ENCODE measurements around the gene GBF1. TPM values are rescaled to one million over a fixed set of nuclear protein-coding genes. Genes with fewer than 3 reads are reported as not detected.

GBF1 gene
- polyA plus RNA-seq, 1 donor (not counting 4 experiments of a cell fraction or from before 2014, with no cell fraction given), result 17.4 TPM

GRCh38 chr10:102269017-102269416 lies 23.7 kb downstream of the GBF1 start:
- Histone ChIP-seq H3K36me3 (ENCODE audit: control insufficient read depth in 2 of 2, extremely low read depth in 1 of 2, insufficient read depth in 2 of 2, low read length in 2 of 2) (peaks cover 0 to 8% of the 10 kb centered on the region in 2 experiments), H3K4me1 (ENCODE audit: control insufficient read depth, extremely low read depth, insufficient read depth, low read length) (no peaks in the 10 kb centered on the region), H3K4me2 (ENCODE audit: control insufficient read depth, extremely low read depth, insufficient read depth, low read depth, low read length) (no peak overlapping the region), H2AFZ (ENCODE audit: control insufficient read depth, low read length) (no peak overlapping the region), H3K9me3 (ENCODE audit: control insufficient read depth, low read depth, low read length) (no peaks in the 10 kb centered on the region), H3K27me3 (ENCODE audit: control insufficient read depth, extremely low read depth, insufficient read depth, low read length) (no peaks in the 10 kb centered on the region), H3K4me3 (ENCODE audit: control insufficient read depth in 2 of 3, extremely low read depth in 1 of 3, insufficient read depth in 2 of 3, low read depth in 1 of 3, low read length in 3 of 3) (no peak overlapping the region), H3K79me2 (ENCODE audit: control insufficient read depth, insufficient read depth, low read length) (peaks cover 71% of the 10 kb centered on the region), H3K9me1 (ENCODE audit: control insufficient read depth, extremely low read depth, insufficient read depth, low read length) (no peaks in the 10 kb centered on the region), H4K20me1 (ENCODE audit: control insufficient read depth, extremely low read depth, insufficient read depth, low read length) (peaks cover 7% of the 10 kb centered on the region), H3K27ac (ENCODE audit: control insufficient read depth, insufficient read depth, low read length) (no peak overlapping the region), H3K9ac (ENCODE audit: control insufficient read depth, extremely low read depth, insufficient read depth, low read length) (no peak overlapping the region)
- DNase-seq (ENCODE audit: low read depth, low spot score) (no peak), FAIRE-seq (no peak)
- dilution Hi-C loops (cut with MboI; ENCODE audit: extremely low pct_ligation_motif_present, low sequenced_read_pairs), result no loop called here
- TF ChIP-seq EZH2 (IDR thresholded peaks at IDR 0.05; ENCODE audit: low read length), result no peak
- TF ChIP-seq, protein P1, sequence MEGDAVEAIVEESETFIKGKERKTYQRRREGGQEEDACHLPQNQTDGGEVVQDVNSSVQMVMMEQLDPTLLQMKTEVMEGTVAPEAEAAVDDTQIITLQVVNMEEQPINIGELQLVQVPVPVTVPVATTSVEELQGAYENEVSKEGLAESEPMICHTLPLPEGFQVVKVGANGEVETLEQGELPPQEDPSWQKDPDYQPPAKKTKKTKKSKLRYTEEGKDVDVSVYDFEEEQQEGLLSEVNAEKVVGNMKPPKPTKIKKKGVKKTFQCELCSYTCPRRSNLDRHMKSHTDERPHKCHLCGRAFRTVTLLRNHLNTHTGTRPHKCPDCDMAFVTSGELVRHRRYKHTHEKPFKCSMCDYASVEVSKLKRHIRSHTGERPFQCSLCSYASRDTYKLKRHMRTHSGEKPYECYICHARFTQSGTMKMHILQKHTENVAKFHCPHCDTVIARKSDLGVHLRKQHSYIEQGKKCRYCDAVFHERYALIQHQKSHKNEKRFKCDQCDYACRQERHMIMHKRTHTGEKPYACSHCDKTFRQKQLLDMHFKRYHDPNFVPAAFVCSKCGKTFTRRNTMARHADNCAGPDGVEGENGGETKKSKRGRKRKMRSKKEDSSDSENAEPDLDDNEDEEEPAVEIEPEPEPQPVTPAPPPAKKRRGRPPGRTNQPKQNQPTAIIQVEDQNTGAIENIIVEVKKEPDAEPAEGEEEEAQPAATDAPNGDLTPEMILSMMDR (optimal IDR thresholded peaks at IDR 0.05 in 1 of 3, IDR thresholded peaks at IDR 0.05 in 1 of 3, conservative IDR thresholded peaks at IDR 0.05 in 1 of 3; ENCODE audit: extremely low read depth in 1 of 3, insufficient read depth in 2 of 3, low read length in 3 of 3), result no peak

GRCh38 chr10:102274062-102274461 lies 28.7 kb downstream of the GBF1 start:
- H3K4me1 ChIP-seq (ENCODE audit: control insufficient read depth, extremely low read depth, insufficient read depth, low read length), result no peaks in the 10 kb centered on the region
- DNase-seq (ENCODE audit: low read depth, low spot score), result no peak

More at GRCh38 chr10:102274062-102274461, 28.7 kb downstream of the GBF1 start:
- Histone ChIP-seq H3K4me2 (ENCODE audit: control insufficient read depth, extremely low read depth, insufficient read depth, low read depth, low read length) (no peak overlapping the region), H3K27ac (ENCODE audit: control insufficient read depth, insufficient read depth, low read length) (no peak overlapping the region), H3K9me1 (ENCODE audit: control insufficient read depth, extremely low read depth, insufficient read depth, low read length) (no peaks in the 10 kb centered on the region), H3K36me3 (ENCODE audit: control insufficient read depth in 2 of 2, extremely low read depth in 1 of 2, insufficient read depth in 2 of 2, low read length in 2 of 2) (peaks cover 0 to 5% of the 10 kb centered on the region in 2 experiments), H3K9ac (ENCODE audit: control insufficient read depth, extremely low read depth, insufficient read depth, low read length) (no peak overlapping the region), H4K20me1 (ENCODE audit: control insufficient read depth, extremely low read depth, insufficient read depth, low read length) (peaks cover under 1% of the 10 kb centered on the region), H3K79me2 (ENCODE audit: control insufficient read depth, insufficient read depth, low read length) (peaks cover 72% of the 10 kb centered on the region), H3K9me3 (ENCODE audit: control insufficient read depth, low read depth, low read length) (no peaks in the 10 kb centered on the region), H3K27me3 (ENCODE audit: control insufficient read depth, extremely low read depth, insufficient read depth, low read length) (no peaks in the 10 kb centered on the region), H2AFZ (ENCODE audit: control insufficient read depth, low read length) (no peak overlapping the region), H3K4me3 (ENCODE audit: control insufficient read depth in 2 of 3, extremely low read depth in 1 of 3, insufficient read depth in 2 of 3, low read depth in 1 of 3, low read length in 3 of 3) (no peak overlapping the region)
- FAIRE-seq, result no peak
- TF ChIP-seq EZH2 (IDR thresholded peaks at IDR 0.05; ENCODE audit: low read length), result no peak
- TF ChIP-seq, protein P1 (optimal IDR thresholded peaks at IDR 0.05 in 1 of 3, IDR thresholded peaks at IDR 0.05 in 1 of 3, conservative IDR thresholded peaks at IDR 0.05 in 1 of 3; ENCODE audit: extremely low read depth in 1 of 3, insufficient read depth in 2 of 3, low read length in 3 of 3), result no peak
- dilution Hi-C loops (cut with MboI; ENCODE audit: extremely low pct_ligation_motif_present, low sequenced_read_pairs), result no loop called here
